ENCODE results near the gene NDST3.

- TF ChIP-seq CTCF (IDR thresholded peaks at IDR 0.05) (no peak), POLR2A (IDR thresholded peaks at IDR 0.05) (no peak)
Observed at GRCh38 chr4:118249890-118250289, 215.6 kb downstream of the NDST3 start.
